GM23248 (cell line): ENCODE measurements around the gene NTN3.

Experiments
- EZH2 ChIP-seq: fragments of 200-600 bp; sonication (generic); IDR thresholded peaks from 2 replicates; pipeline ENCODE4 v1.6.1; 2018; ENCODE audit warnings: antibody characterized with exemption, mild to moderate bottlenecking; ENCODE audit not compliant: insufficient read depth, poor library complexity, severe bottlenecking
- EZH2phosphoT487 ChIP-seq: fragments of 200-600 bp; sonication (generic); IDR thresholded peaks from 2 replicates; pipeline ENCODE4 v1.6.1; 2018; ENCODE audit warnings: antibody characterized with exemption, moderate library complexity, mild to moderate bottlenecking, low read depth; ENCODE audit not compliant: insufficient read depth

GRCh38 chr16:2429771-2430663 lies 41.1 kb upstream of the NTN3 start:
- TF ChIP-seq EZH2 (no peak), EZH2phosphoT487 (no peak)
